ENCODE measurements around the gene RORB. TPM values are rescaled to one million over a fixed set of nuclear protein-coding genes. Genes with fewer than 3 reads are reported as not detected.
"Not testable (repeated sequence)": the region's sequence is repeated elsewhere in the genome, so short reads cannot be mapped to it uniquely, and the experiment has no call there.

RORB gene
- total RNA-seq, 3 donors from 2014 or later: 0.19 to 0.66 TPM; not detected in 1

DNA sequence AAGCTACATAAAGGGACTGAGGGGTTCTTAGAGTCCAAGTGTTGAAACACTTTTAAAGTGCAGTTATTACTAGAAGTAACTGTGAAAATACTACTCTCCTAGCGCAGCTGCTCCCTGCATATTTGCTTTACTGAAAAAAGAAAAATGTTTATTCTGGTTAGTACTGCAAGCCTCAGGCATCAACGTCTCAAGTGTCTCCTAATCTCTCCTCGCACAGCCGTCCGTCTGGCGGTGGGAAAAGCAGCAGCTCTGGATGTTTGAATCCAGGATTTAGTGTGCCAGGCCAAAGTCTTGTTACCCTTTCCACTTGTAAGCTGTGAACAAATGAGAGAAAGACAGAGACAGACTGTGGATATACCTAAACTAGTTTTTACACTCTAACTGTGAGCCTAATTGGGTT lies 31.1 kb downstream of the RORB start:
- ATAC-seq (no peak), DNase-seq (no peak)
- Histone ChIP-seq H3K36me3 (ENCODE audit: low read depth) (no peaks in the 10 kb centered on the region), H3K4me1 (ENCODE audit: low read depth) (no peaks in the 10 kb centered on the region), H3K9me3 (no peaks in the 10 kb centered on the region), H3K4me3 (no peak overlapping the region)
- intact Hi-C loops (cut with DNase I, micrococcal nuclease): no loop called here
- TF ChIP-seq, protein P1, sequence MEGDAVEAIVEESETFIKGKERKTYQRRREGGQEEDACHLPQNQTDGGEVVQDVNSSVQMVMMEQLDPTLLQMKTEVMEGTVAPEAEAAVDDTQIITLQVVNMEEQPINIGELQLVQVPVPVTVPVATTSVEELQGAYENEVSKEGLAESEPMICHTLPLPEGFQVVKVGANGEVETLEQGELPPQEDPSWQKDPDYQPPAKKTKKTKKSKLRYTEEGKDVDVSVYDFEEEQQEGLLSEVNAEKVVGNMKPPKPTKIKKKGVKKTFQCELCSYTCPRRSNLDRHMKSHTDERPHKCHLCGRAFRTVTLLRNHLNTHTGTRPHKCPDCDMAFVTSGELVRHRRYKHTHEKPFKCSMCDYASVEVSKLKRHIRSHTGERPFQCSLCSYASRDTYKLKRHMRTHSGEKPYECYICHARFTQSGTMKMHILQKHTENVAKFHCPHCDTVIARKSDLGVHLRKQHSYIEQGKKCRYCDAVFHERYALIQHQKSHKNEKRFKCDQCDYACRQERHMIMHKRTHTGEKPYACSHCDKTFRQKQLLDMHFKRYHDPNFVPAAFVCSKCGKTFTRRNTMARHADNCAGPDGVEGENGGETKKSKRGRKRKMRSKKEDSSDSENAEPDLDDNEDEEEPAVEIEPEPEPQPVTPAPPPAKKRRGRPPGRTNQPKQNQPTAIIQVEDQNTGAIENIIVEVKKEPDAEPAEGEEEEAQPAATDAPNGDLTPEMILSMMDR (IDR thresholded peaks at IDR 0.05): no peak

DNA sequence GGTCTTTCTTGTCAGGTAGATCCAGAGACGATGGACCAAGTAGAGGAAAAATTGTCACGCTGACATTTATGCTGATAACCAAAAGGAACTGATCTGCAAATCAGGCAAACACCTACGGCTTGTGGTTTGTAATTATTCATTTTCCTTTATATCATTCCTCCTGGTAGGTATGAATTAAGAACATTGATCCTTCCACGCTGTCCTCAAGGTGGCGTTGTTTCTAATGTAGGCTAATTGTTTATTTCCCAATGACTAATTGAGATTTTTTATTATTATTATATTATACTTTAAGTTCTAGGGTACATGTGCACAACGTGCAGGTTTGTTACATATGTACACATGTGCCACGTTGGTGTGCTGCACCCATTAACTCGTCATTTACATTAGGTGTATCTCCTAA lies 33.3 kb downstream of the RORB start:
- not testable (repeated sequence) for DNase-seq

DNA sequence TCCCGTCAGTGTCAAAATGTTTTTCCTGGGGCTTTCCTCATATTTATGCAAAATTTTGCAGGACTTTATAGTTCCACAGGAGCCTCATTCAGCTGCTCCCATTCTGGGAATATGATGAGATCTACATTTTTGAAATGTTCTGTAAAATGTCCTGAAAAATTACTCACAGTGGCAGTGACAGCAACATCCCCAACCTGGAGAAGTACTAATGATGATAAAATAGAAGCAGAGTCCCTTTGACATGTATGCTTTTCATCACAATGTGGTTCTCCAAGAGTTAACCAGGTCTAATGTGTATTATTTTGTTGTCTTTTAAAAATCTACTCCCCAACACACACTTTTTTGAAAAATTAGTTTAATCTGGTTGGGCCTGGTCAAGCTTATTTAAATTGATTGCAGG lies 36.1 kb downstream of the RORB start:
- no peak overlapping the region for H3K4me3 ChIP-seq
- H3K36me3 ChIP-seq (ENCODE audit: low read depth): no peaks in the 10 kb centered on the region
- intact Hi-C loops (cut with DNase I, micrococcal nuclease): no loop called here
- DNase-seq: no peak
- H3K4me1 ChIP-seq (ENCODE audit: low read depth): no peaks in the 10 kb centered on the region
- TF ChIP-seq, protein P1 (IDR thresholded peaks at IDR 0.05): no peak
- H3K9me3 ChIP-seq: no peaks in the 10 kb centered on the region
- ATAC-seq: no peak

More for the DNA sequence above, 33.3 kb downstream of the RORB start:
- H3K4me1 ChIP-seq (ENCODE audit: low read depth); H3K36me3 ChIP-seq (ENCODE audit: low read depth); H3K9me3 ChIP-seq; intact Hi-C loops (cut with DNase I, micrococcal nuclease); H3K4me3 ChIP-seq; ATAC-seq: not testable (repeated sequence)

DNA sequence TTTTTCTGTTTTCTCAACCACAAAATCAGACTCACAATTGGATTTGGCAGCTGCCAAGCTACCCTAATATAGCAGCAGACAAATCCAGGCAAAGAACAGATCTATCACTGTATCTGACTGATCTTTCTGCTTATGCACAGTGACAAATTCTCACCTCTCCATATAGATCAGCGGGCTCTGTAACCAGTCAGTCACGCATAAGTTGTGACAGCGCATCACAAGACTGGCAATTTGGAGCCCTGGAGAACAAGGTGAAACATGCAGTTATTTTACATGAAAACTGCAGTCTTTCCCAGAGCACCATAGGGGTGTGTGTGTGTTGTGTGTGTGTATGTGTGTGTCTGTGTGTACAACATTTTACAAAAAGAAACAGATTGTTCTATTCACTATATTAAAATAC lies 37.7 kb downstream of the RORB start:
- intact Hi-C loops (cut with DNase I, micrococcal nuclease): no loop called here
- no peaks in the 10 kb centered on the region for H3K9me3 ChIP-seq
- TF ChIP-seq, protein P1 (IDR thresholded peaks at IDR 0.05): no peak
- ATAC-seq: no peak
- H3K4me1 ChIP-seq (ENCODE audit: low read depth): no peaks in the 10 kb centered on the region
- H3K36me3 ChIP-seq (ENCODE audit: low read depth): no peaks in the 10 kb centered on the region
- no peak for DNase-seq
- H3K4me3 ChIP-seq: no peak overlapping the region

DNA sequence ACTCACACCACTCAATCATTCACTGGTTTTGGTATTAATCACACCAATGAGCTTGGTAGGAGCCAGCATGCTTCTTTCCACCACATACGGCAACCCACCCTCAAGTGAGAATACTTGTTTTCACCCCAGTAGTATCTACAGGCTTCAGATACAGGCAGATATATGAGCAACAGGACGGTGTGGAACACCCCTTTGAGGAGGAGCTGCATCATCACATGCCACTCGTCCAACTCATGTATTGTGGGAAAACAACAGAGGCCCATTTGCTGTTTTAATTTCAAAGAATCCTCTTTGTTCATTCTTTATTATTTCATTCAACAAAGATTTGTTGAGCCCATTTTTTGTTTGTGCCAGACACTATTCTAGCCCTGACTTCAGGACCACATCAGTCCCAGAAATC lies 46.0 kb downstream of the RORB start:
- DNase-seq (no peak), ATAC-seq (no peak)
- Histone ChIP-seq H3K4me3 (no peak overlapping the region), H3K9me3 (no peaks in the 10 kb centered on the region), H3K36me3 (ENCODE audit: low read depth) (no peaks in the 10 kb centered on the region), H3K4me1 (ENCODE audit: low read depth) (no peaks in the 10 kb centered on the region)
- TF ChIP-seq, protein P1 (IDR thresholded peaks at IDR 0.05): no peak
- intact Hi-C loops (cut with DNase I, micrococcal nuclease): no loop called here

DNA sequence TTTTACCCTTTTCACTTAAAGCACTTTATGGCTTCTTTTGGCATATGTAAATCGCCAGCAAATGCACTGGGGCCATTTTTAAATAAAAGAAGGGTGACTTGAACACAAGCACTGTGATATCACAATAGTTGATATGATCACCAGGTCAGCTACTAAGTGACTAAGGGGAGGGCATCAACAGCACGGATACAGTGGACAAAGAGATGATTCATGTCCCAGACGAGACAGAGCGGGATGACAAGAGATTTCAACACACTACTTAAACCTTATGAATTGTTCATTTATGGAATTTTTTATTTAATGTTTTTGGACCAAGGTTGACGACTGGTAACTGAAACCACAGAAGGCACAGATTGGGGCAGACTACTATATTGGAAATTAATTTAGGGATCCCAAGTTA lies 54.1 kb downstream of the RORB start:
- DNase-seq (no peak), ATAC-seq (no peak)
- H3K4me3 ChIP-seq: no peak overlapping the region
- no peaks in the 10 kb centered on the region for H3K9me3 ChIP-seq
- no peaks in the 10 kb centered on the region for H3K4me1 ChIP-seq (ENCODE audit: low read depth)
- TF ChIP-seq, protein P1 (IDR thresholded peaks at IDR 0.05): no peak
- H3K36me3 ChIP-seq (ENCODE audit: low read depth): no peaks in the 10 kb centered on the region
- intact Hi-C loops (cut with DNase I, micrococcal nuclease): no loop called here

Measured in mucosa of descending colon (tissue), 3 donors.